Ishikawa (cell line): ENCODE data around the gene POLR2I.

Source experiments
- CEBPB ChIP-seq: IDR thresholded peaks from 2 replicates; pipeline ENCODE4 v1.6.1; 2012
- CREB1 ChIP-seq: IDR thresholded peaks from 2 replicates; pipeline ENCODE4 v1.6.1; 2012; ENCODE audit warnings: low read depth
- EGR1 ChIP-seq: IDR thresholded peaks from 2 replicates; pipeline ENCODE4 v1.6.1; 2012
- EP300 ChIP-seq: IDR thresholded peaks from 2 replicates; pipeline ENCODE4 v1.6.1; 2012; ENCODE audit warnings: borderline replicate concordance
- FOXM1 ChIP-seq: IDR thresholded peaks from 2 replicates; pipeline ENCODE4 v1.6.1; 2012; ENCODE audit warnings: low read depth, borderline replicate concordance
- NFIC ChIP-seq: IDR thresholded peaks from 2 replicates; pipeline ENCODE4 v1.6.1; 2012
- RAD21 ChIP-seq: IDR thresholded peaks from 2 replicates; pipeline ENCODE4 v1.6.1; 2012; ENCODE audit warnings: low read depth
- REST ChIP-seq: IDR thresholded peaks from 2 replicates; pipeline ENCODE4 v1.6.1; 2012; ENCODE audit warnings: low read depth, mild to moderate bottlenecking
- TAF1 ChIP-seq: IDR thresholded peaks from 2 replicates; pipeline ENCODE4 v1.6.1; 2012; ENCODE audit warnings: low read depth, mild to moderate bottlenecking
- TCF12 ChIP-seq: IDR thresholded peaks from 2 replicates; pipeline ENCODE4 v1.6.1; 2012; ENCODE audit warnings: low read depth
- TEAD4 ChIP-seq: IDR thresholded peaks from 2 replicates; pipeline ENCODE4 v1.6.1; 2012
- YY1 ChIP-seq: IDR thresholded peaks from 2 replicates; pipeline ENCODE4 v1.6.1; 2012; ENCODE audit warnings: low read depth
- ZBTB7A ChIP-seq: IDR thresholded peaks from 2 replicates; pipeline ENCODE4 v1.6.1; 2012; ENCODE audit warnings: low read depth
- TF ChIP-seq, protein P1 (sequence below): IDR thresholded peaks from 2 replicates; pipeline ENCODE4 v1.6.1; 2012
- TF ChIP-seq, protein P2 (sequence below): IDR thresholded peaks from 2 replicates; pipeline ENCODE4 v1.6.1; 2012

The POLR2I gene

DNA sequence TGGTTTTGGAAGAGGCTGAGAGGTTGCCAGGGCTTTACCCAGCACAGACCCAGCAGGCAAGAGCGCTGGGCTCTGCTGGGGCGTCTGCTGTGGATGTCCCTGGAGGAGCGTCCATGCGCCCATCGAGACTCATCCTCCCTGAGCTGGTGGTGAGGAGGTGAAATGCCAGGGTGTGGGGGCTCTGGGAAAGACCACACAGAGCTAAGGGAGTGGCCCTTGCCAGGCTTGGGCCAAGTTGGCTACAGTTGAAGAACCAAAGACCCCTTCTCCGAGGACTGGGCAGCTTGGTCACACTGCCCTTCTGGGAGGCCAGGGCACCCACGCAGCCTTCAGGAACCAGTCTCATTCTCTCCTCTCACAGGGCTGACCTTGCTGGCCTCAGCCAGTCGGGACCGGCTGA lies 28.3 kb downstream of the POLR2I start:
- no peak for TF ChIP-seq YY1
- TF ChIP-seq, protein P1, sequence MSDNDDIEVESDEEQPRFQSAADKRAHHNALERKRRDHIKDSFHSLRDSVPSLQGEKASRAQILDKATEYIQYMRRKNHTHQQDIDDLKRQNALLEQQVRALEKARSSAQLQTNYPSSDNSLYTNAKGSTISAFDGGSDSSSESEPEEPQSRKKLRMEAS = no peak
- no peak for TF ChIP-seq FOXM1
- TF ChIP-seq REST = no peak
- TF ChIP-seq TCF12 = no peak
- TF ChIP-seq, protein P2, sequence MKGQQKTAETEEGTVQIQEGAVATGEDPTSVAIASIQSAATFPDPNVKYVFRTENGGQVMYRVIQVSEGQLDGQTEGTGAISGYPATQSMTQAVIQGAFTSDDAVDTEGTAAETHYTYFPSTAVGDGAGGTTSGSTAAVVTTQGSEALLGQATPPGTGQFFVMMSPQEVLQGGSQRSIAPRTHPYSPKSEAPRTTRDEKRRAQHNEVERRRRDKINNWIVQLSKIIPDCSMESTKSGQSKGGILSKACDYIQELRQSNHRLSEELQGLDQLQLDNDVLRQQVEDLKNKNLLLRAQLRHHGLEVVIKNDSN = no peak
- no peak for TF ChIP-seq EP300
- TF ChIP-seq TAF1 = no peak
- TF ChIP-seq TEAD4 = no peak
- no peak for TF ChIP-seq ZBTB7A
- TF ChIP-seq RAD21 = no peak

- TF ChIP-seq CREB1 (no peak), TCF12 (no peak), NFIC (no peak), EGR1 (no peak), EP300 (no peak), FOXM1 (no peak)
Measured at GRCh38 chr19:36084231-36085009, 30.3 kb downstream of the POLR2I start.

GRCh38 chr19:36082916-36083315 lies 31.8 kb downstream of the POLR2I start:
- no peak for TF ChIP-seq RAD21
- no peak for TF ChIP-seq TEAD4
- no peak for TF ChIP-seq EP300
- TF ChIP-seq TAF1 = no peak
- TF ChIP-seq, protein P1 = no peak
- TF ChIP-seq FOXM1 = no peak
- no peak for TF ChIP-seq EGR1
- no peak for TF ChIP-seq CEBPB
- TF ChIP-seq ZBTB7A = no peak
- TF ChIP-seq TCF12 = no peak
- TF ChIP-seq, protein P2 = no peak
- TF ChIP-seq NFIC = no peak
- no peak for TF ChIP-seq YY1
- no peak for TF ChIP-seq REST

DNA sequence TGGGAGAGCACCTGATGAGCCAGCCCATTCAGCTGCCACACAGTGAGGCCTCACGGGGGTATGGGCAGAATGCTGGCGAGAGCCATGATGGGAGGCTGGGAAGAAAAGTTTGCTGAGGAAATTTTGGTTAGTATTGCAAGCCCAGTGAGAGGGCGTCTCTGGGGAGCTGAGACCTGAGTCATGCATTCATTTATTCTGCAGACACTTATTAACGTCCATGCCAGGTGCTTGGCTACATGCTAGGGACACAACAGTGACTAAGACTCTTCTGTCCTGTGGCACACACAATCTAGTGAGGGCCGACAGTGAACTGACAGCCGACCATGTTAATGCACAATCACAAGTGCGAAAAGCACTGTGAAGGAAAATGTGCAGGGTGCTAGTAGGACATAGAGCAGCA lies 32.8 kb downstream of the POLR2I start:
- no peak for TF ChIP-seq EP300
- no peak for TF ChIP-seq RAD21

- no peak for TF ChIP-seq CREB1
- no peak for TF ChIP-seq TAF1
- TF ChIP-seq TCF12 = no peak
- TF ChIP-seq EP300 = no peak
- TF ChIP-seq NFIC = no peak
- no peak for TF ChIP-seq YY1
Measured at GRCh38 chr19:36081385-36081784, 33.3 kb downstream of the POLR2I start.

DNA sequence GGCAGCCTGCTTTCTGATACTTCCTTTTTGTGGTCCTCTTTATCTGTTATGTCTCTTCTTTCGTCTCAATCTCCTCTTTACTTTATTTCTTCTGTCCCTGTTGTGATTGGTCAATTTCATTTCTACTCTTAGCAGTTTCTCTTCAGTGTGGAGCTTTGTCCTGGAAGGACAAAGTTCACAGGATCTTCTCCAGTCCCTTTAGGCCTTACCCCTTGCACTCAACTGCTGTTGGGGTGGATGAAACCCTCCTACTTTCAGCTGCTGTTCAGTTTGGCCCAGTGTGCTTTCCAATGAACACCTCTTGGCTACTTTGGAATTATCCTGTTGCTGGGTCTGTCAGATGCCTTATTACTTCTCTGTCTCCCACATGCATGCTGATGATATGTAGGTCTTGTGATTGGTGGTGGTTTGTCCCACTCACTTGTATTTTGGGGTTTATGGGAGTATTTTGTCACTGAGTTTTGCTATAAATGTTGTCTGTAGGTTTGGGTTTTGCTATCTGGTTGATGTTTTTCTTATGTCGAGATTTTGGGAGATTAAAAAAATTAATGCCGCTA lies 35.2 kb downstream of the POLR2I start:
- TF ChIP-seq ZBTB7A (no peak), EP300 (no peak), RAD21 (no peak), EGR1 (no peak), YY1 (no peak), NFIC (no peak), CEBPB (no peak), TEAD4 (no peak), CREB1 (no peak), FOXM1 (no peak), REST (no peak), TCF12 (no peak), TAF1 (no peak)
- TF ChIP-seq, protein P1 = no peak
- TF ChIP-seq, protein P2 = no peak
